IPS DF 6.9 (cell line): ENCODE data around the gene SLC39A11.
"Not testable (repeated sequence)": the region's sequence is repeated elsewhere in the genome, so short reads cannot be mapped to it uniquely, and the experiment has no call there.

ENCODE experiments used
- DNase-seq: peaks from one replicate; pipeline ENCODE4 v3.0.0-alpha.2; 2013; ENCODE audit warnings: low read depth, low spot score
- H3K27ac ChIP-seq: one replicate; pipeline ENCODE4 v1.5.1; 2013; ENCODE audit warnings: low read length, control low read depth
- H3K27me3 ChIP-seq: 2 replicates; pipeline ENCODE4 v1.6.1; 2013; ENCODE audit warnings: mild to moderate bottlenecking, low read length; ENCODE audit not compliant: control insufficient read depth, insufficient read depth
- H3K36me3 ChIP-seq: 2 replicates; pipeline ENCODE4 v1.6.1; 2013; ENCODE audit warnings: low read length; ENCODE audit not compliant: control insufficient read depth, insufficient read depth
- H3K4me1 ChIP-seq: 2 replicates; pipeline ENCODE4 v1.6.1; 2013; ENCODE audit warnings: low read length; ENCODE audit not compliant: control insufficient read depth, insufficient read depth
- H3K4me3 ChIP-seq: 2 replicates; pipeline ENCODE4 v1.5.1; 2013; ENCODE audit warnings: mild to moderate bottlenecking, low read length
- H3K9me3 ChIP-seq: 2 replicates; pipeline ENCODE4 v1.6.1; 2013; ENCODE audit warnings: low read length, inconsistent platforms; ENCODE audit not compliant: control insufficient read depth, insufficient read depth
- WGBS: extraction: QIAGEN DNeasy Blood & Tissue Kit; methylation state at CpG from one replicate; pipeline ENCODE4 v1.1.7; 2013; ENCODE audit warnings: mixed read lengths, missing lambda C conversion rate; ENCODE audit not compliant: insufficient read length, insufficient coverage; 5-methylcytosine and 5-hydroxymethylcytosine counted together

The SLC39A11 gene

GRCh38 chr17:72938482-72938881 is 154.0 kb downstream of the SLC39A11 start:
- Histone ChIP-seq H3K9me3 (no peaks in the 10 kb centered on the region), H3K4me3 (no peak overlapping the region), H3K36me3 (no peaks in the 10 kb centered on the region), H3K4me1 (no peaks in the 10 kb centered on the region), H3K27ac (no peak overlapping the region), H3K27me3 (no peaks in the 10 kb centered on the region)
- no peak for DNase-seq
- no CpG with 5 or more reads among the region's 3 CpGs for WGBS

DNA sequence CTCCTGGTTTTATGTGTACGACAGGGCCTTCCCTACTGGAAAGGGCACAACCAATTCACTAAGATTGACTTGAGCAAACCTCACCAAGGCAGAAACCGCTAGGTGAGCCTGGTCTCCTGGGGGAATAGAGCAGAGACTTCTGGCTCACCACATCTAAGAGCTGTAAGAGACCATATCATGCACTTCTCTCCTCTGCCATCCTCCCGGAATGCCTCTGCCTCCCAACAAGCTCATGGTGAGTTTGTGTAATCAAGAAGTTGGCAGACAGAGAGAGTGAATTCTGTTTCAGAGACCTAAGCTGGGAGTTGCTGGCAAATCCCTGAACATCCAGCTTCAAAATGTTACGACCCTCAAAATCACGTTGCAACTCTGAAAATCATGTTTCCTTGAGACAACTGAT is 154.8 kb downstream of the SLC39A11 start:
- Histone ChIP-seq H3K27me3 (no peaks in the 10 kb centered on the region), H3K9me3 (no peaks in the 10 kb centered on the region), H3K27ac (no peak overlapping the region), H3K4me3 (no peak overlapping the region), H3K4me1 (no peaks in the 10 kb centered on the region), H3K36me3 (no peaks in the 10 kb centered on the region)
- DNase-seq: no peak
- no CpG with 5 or more reads among the region's 5 CpGs for WGBS

DNA sequence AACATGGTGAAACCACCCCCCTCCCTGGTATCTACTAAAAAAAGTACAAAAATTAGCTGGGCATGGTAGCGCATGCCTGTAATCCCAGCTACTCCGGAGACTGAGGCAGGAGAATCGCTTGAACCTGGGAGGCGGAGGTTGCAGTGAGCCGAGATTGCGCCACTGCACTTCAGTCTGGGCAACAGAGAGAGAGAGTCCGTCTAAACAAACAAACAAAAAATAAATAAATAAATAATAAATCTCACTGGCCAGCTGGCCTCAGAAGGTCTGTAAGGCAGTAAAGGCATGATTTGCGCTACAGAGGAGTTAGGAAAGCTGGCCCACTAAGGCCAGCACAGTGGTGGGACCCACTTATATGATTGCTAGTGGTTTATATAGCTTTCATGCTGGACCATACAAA is 155.2 kb downstream of the SLC39A11 start:
- H3K4me3 ChIP-seq, H3K27me3 ChIP-seq, H3K27ac ChIP-seq, DNase-seq, H3K4me1 ChIP-seq, H3K9me3 ChIP-seq, H3K36me3 ChIP-seq: not testable (repeated sequence)
- no CpG with 5 or more reads among the region's 8 CpGs for WGBS

DNA sequence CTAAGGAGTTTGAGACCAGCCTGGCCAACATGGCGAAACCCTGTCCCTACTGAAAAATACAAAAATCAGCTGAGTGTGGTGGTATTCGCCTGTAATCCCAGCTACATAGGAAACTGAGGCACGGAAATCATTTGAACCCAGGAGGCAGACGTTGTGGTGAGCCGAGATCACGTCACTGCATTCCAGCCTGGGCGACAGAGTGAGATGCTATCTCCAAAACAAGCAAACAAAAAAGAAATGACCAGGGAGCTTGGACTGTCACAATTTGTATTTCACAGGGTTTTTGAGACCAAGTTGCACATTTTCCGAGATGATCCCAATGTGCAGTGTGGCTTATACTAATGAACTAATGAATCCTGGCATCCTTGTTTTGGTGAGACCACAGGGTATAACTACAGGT is 156.5 kb downstream of the SLC39A11 start:
- H3K9me3 ChIP-seq: no peaks in the 10 kb centered on the region
- no peaks in the 10 kb centered on the region for H3K27me3 ChIP-seq
- no peak for DNase-seq
- H3K4me1 ChIP-seq: no peaks in the 10 kb centered on the region
- WGBS: no CpG with 5 or more reads among the region's 8 CpGs
- H3K36me3 ChIP-seq: no peaks in the 10 kb centered on the region
- H3K27ac ChIP-seq: no peak overlapping the region
- no peak overlapping the region for H3K4me3 ChIP-seq

GRCh38 chr17:72934927-72935326 is 157.6 kb downstream of the SLC39A11 start:
- no peaks in the 10 kb centered on the region for H3K4me1 ChIP-seq
- DNase-seq: no peak
- no peaks in the 10 kb centered on the region for H3K9me3 ChIP-seq
- H3K27ac ChIP-seq: no peak overlapping the region
- no CpG with 5 or more reads among the region's 8 CpGs for WGBS
- no peak overlapping the region for H3K4me3 ChIP-seq
- H3K27me3 ChIP-seq: no peaks in the 10 kb centered on the region
- no peaks in the 10 kb centered on the region for H3K36me3 ChIP-seq

DNA sequence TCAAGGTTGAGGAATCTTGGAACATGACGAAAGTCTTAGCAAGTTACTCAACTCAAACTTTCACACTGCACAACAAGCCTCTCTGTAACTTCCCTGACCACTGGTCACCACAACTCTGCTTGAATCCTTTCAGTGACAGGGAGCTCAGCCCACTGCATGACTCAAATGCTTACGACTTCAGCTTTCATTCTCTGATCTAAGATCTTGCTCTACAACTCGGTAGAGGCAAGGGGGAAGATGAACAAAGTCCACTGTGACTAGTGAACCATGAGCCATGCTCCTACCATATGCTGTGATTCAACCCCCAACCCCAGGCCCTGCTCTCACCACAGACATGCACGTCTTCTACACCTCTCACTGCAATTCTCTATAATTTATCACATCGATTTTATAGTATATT is 160.9 kb downstream of the SLC39A11 start:
- 100% methylated on average over 2 of the region's 5 CpGs for WGBS
- H3K4me3 ChIP-seq: no peak overlapping the region
- no peaks in the 10 kb centered on the region for H3K4me1 ChIP-seq
- H3K27ac ChIP-seq: no peak overlapping the region
- no peaks in the 10 kb centered on the region for H3K9me3 ChIP-seq
- no peak for DNase-seq
- no peaks in the 10 kb centered on the region for H3K36me3 ChIP-seq
- H3K27me3 ChIP-seq: no peaks in the 10 kb centered on the region

DNA sequence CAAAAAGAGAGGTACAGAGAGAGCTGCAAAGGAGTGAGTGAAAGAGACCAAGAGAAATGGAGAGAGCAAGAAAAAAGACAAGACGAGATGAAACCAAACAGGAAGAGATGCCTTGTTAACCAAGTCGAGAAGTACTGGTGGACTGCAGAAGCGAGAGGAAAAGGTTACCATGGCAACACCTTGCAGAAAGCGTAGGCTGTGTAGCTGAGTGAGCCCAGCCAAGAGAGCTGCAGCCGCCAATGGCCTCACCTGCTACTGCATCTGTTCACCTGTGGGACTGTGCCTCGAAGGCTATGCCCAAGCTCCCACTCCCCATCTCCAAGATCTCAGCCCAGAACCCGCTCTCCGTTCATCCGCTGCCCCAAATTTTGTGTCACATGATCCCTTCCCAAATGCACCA is 161.3 kb downstream of the SLC39A11 start:
- no peak overlapping the region for H3K27ac ChIP-seq
- no peaks in the 10 kb centered on the region for H3K36me3 ChIP-seq
- no CpG with 5 or more reads among the region's 9 CpGs for WGBS
- H3K4me3 ChIP-seq: no peak overlapping the region
- H3K27me3 ChIP-seq: no peaks in the 10 kb centered on the region
- no peak for DNase-seq
- no peaks in the 10 kb centered on the region for H3K4me1 ChIP-seq
- no peaks in the 10 kb centered on the region for H3K9me3 ChIP-seq

GRCh38 chr17:72930031-72930430 is 162.5 kb downstream of the SLC39A11 start:
- H3K27me3 ChIP-seq: no peaks in the 10 kb centered on the region
- no peak overlapping the region for H3K27ac ChIP-seq
- H3K4me1 ChIP-seq: no peaks in the 10 kb centered on the region
- WGBS: no CpG with 5 or more reads among the region's 2 CpGs
- no peak for DNase-seq
- H3K36me3 ChIP-seq: no peaks in the 10 kb centered on the region
- H3K9me3 ChIP-seq: no peaks in the 10 kb centered on the region
- no peak overlapping the region for H3K4me3 ChIP-seq

- Histone ChIP-seq H3K4me3 (no peak overlapping the region), H3K4me1 (no peaks in the 10 kb centered on the region), H3K27me3 (no peaks in the 10 kb centered on the region), H3K36me3 (no peaks in the 10 kb centered on the region), H3K9me3 (no peaks in the 10 kb centered on the region), H3K27ac (no peak overlapping the region)
- no peak for DNase-seq
- WGBS: no CpG with 5 or more reads among the region's 7 CpGs
Measured at GRCh38 chr17:72928454-72929136, 163.9 kb downstream of the SLC39A11 start.

GRCh38 chr17:72927760-72928159 is 164.7 kb downstream of the SLC39A11 start:
- Histone ChIP-seq H3K9me3 (no peaks in the 10 kb centered on the region), H3K27me3 (no peaks in the 10 kb centered on the region), H3K27ac (no peak overlapping the region), H3K4me1 (no peaks in the 10 kb centered on the region), H3K4me3 (no peak overlapping the region), H3K36me3 (no peaks in the 10 kb centered on the region)
- DNase-seq: no peak
- WGBS: no CpG with 5 or more reads among the region's 1 CpG

DNA sequence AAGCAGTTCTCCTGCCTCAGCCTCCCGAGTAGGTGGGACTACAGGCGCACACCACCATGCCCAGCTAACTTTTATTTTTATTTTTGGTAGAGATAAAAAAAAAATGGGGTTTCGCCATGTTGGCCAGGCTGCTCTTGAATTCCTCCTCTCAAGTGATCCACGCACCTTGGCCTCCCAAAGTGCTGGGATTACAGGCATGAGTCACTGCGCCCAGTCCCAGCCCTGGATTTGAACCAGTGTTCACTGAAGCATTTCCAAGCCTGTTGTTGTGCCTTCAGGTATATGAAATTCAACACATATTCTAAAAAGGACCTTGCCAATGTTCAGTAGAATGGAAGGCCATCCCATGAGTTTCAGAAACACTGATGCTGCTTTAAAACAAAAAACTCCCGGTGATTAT is 165.3 kb downstream of the SLC39A11 start:
- no peaks in the 10 kb centered on the region for H3K27me3 ChIP-seq
- H3K4me1 ChIP-seq: no peaks in the 10 kb centered on the region
- no CpG with 5 or more reads among the region's 6 CpGs for WGBS
- H3K36me3 ChIP-seq: no peaks in the 10 kb centered on the region
- H3K27ac ChIP-seq: no peak overlapping the region
- no peak overlapping the region for H3K4me3 ChIP-seq
- no peak for DNase-seq
- H3K9me3 ChIP-seq: no peaks in the 10 kb centered on the region
